Body of pancreas (tissue), 4 donors: ENCODE results near the gene SGO1. TPM values are rescaled to one million over a fixed set of nuclear protein-coding genes. Genes with fewer than 3 reads are reported as not detected.

ENCODE experiments used
- ATAC-seq: fragments of 150-250 bp; one replicate; pipeline ENCODE4 v1.9.1; 2016
- DNase-seq, 4 donors: peaks; one replicate each; pipeline ENCODE4 v3.0.0-alpha.2; 2019
- H3K27ac ChIP-seq, 4 donors: fragments of 200-600 bp; sonication (generic); 1 replicate in 3 of 4; 2 replicates in 1 of 4; pipeline versions ENCODE4 v1.5.1 to v1.6.1; 2016 to 2019; ENCODE audit warnings: mild to moderate bottlenecking in 1 of 4, mixed read lengths in 1 of 4, moderate library complexity in 1 of 4
- H3K27me3 ChIP-seq, 2 donors: fragments of 200-600 bp; sonication (generic); one replicate each; pipeline ENCODE4 v1.6.0; 2016; ENCODE audit warnings: mild to moderate bottlenecking in 1 of 2
- H3K36me3 ChIP-seq, 2 donors: fragments of 200-600 bp; sonication (generic); replicated peaks in 1 of 2; 2 replicates each; pipeline ENCODE4 v1.5.1; 2016; ENCODE audit warnings: low read depth in 2 of 2; ENCODE audit not compliant: insufficient read depth in 1 of 2
- H3K4me1 ChIP-seq: fragments of 200-600 bp; sonication (generic); one replicate; pipeline ENCODE4 v1.6.0; 2016
- H3K4me3 ChIP-seq, 2 donors: fragments of 200-600 bp; sonication (generic); 1 replicate in 1 of 2; 2 replicates in 1 of 2; pipeline ENCODE4 v1.5.1; 2016 to 2019
- H3K9me3 ChIP-seq, 3 donors: fragments of 200-600 bp; sonication (generic); 1 replicate in 2 of 3; 2 replicates in 1 of 3; pipeline ENCODE4 v1.5.1; 2016
- POLR2A ChIP-seq, 3 donors: fragments of 450-650 bp; IDR thresholded peaks; one replicate each; pipeline ENCODE4 v1.6.1; 2016; ENCODE audit warnings: antibody characterized with exemption in 3 of 3, mild to moderate bottlenecking in 2 of 3
- WGBS, 2 donors: methylation state at CpG; one replicate each; pipeline ENCODE4 v1.1.5; 2017; 5-methylcytosine and 5-hydroxymethylcytosine counted together
- intact Hi-C: fragments of 100-400 bp; cut with DNase I; formaldehyde crosslinking; loops from one replicate; pipeline ENCODE4 v1.15.1; 2023
- total RNA-seq, 2 donors: library from RNA; depleted of rRNA; stranded (reverse); fragments of >200 nt; gene quantifications; one replicate each; pipeline ENCODE4 v1.1.0, GENCODE V29; 2016
- TF ChIP-seq, protein P1 (sequence below), 7 experiments: fragments of 450-650 bp in 4 of 7; fragments of 200-600 bp in 3 of 7; sonication (generic) in 3 of 7; IDR thresholded peaks; one replicate each; pipeline ENCODE4 v1.5.1; 2016 to 2019; ENCODE audit warnings: antibody characterized with exemption in 7 of 7

Gene SGO1
- total RNA-seq, 2 donors from 2014 or later, result 2.0 TPM; not detected in 1

DNA sequence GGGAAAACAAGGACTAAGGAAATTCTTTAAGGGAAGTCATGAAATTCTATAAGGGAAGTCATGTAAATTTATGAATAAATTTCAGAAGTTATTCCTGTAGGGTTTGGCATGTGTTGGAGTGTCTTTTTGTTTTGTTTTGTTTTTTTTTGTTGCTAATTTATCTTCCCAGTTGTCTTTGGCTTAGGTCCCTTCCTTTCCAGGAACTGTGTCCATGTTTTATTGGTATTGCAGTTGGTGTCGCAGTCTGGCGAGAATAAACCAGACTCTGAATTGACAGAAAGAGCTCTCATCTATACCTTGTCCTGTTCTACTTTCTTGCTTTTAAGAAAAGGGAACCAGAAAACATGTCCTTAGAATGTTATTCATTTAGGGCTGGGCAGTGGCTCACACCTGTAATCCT is 57.6 kb downstream of the SGO1 start:
- H3K36me3 ChIP-seq, result peaks cover 0 to 2% of the 10 kb centered on the region in 2 donors
- DNase-seq, result no peak
- intact Hi-C loops, result no loop called here

DNA sequence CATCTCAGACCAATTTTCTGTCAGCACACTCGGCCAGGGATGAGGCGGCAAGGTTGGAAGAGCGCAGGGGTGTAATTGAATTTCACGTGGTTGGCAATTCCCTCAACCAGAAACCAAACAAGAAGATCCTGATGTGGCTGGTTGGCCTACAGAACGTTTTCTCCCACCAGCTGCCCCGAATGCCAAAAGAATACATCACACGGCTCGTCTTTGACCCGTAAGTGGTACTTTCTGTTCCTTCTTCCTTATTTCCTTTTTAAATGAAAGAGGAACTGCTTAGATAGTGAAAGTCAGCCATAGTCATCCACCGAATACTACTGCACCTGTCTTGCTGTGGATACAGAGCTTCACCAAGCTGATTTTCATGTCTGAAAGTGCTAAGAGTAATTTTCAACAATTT is 60.1 kb downstream of the SGO1 start:
- no peak overlapping the region for H3K4me3 ChIP-seq
- no peak for TF ChIP-seq POLR2A (IDR thresholded peaks at IDR 0.05)
- TF ChIP-seq, protein P1, sequence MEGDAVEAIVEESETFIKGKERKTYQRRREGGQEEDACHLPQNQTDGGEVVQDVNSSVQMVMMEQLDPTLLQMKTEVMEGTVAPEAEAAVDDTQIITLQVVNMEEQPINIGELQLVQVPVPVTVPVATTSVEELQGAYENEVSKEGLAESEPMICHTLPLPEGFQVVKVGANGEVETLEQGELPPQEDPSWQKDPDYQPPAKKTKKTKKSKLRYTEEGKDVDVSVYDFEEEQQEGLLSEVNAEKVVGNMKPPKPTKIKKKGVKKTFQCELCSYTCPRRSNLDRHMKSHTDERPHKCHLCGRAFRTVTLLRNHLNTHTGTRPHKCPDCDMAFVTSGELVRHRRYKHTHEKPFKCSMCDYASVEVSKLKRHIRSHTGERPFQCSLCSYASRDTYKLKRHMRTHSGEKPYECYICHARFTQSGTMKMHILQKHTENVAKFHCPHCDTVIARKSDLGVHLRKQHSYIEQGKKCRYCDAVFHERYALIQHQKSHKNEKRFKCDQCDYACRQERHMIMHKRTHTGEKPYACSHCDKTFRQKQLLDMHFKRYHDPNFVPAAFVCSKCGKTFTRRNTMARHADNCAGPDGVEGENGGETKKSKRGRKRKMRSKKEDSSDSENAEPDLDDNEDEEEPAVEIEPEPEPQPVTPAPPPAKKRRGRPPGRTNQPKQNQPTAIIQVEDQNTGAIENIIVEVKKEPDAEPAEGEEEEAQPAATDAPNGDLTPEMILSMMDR (IDR thresholded peaks at IDR 0.05), result no peak
- H3K4me1 ChIP-seq, result no peaks in the 10 kb centered on the region
- peaks cover 0 to 4% of the 10 kb centered on the region in 2 donors for H3K36me3 ChIP-seq
- H3K9me3 ChIP-seq, result no peaks in the 10 kb centered on the region
- H3K27ac ChIP-seq, result no peak overlapping the region
- ATAC-seq, result no peak
- no peaks in the 10 kb centered on the region for H3K27me3 ChIP-seq
- 74 to 79% methylated on average over 10 of the region's 10 CpGs for WGBS, 2 donors
- intact Hi-C loops, result no loop called here
- peak in 1 of 4 donors; percentile 27 for DNase-seq

More for the DNA sequence above, 57.6 kb downstream of the SGO1 start:
- WGBS, 2 donors, result 81 to 91% methylated on average over 2 of the region's 2 CpGs
- no peak overlapping the region for H3K4me3 ChIP-seq
- no peak for ATAC-seq
- H3K27me3 ChIP-seq, result no peaks in the 10 kb centered on the region
- no peak for TF ChIP-seq POLR2A (IDR thresholded peaks at IDR 0.05)
- TF ChIP-seq, protein P1 (IDR thresholded peaks at IDR 0.05), result no peak
- H3K9me3 ChIP-seq, result no peaks in the 10 kb centered on the region
- no peak overlapping the region for H3K27ac ChIP-seq
- H3K4me1 ChIP-seq, result no peaks in the 10 kb centered on the region

DNA sequence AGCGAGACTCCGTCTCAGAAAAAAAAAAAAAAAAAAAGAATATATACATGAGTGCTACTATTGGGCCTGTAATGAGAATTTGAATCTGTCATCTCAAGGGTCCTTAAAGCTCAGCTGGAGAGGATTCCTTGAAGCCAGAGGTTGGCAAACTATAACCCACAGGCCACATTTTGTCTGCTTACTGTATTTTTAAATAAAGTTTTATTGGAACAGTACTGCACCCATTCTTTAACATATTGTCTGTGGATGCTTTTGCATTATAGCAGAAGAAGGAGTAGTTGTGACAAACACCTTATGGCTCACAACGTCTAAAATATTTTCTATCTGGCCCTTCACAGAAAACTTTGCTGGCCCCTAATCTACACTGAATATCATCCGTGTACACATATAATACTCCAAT is 60.7 kb downstream of the SGO1 start:
- Histone ChIP-seq H3K4me1 (no peaks in the 10 kb centered on the region), H3K4me3 (no peak overlapping the region), H3K9me3 (no peaks in the 10 kb centered on the region), H3K36me3 (peaks cover 0 to 6% of the 10 kb centered on the region in 2 donors), H3K27ac (no peak overlapping the region), H3K27me3 (no peaks in the 10 kb centered on the region)
- WGBS, 2 donors, result 92 to 97% methylated on average over 4 of the region's 4 CpGs
- ATAC-seq (no peak), DNase-seq (no peak)
- TF ChIP-seq, protein P1 (IDR thresholded peaks at IDR 0.05), result no peak
- no peak for TF ChIP-seq POLR2A (IDR thresholded peaks at IDR 0.05)
- intact Hi-C loops, result no loop called here

GRCh38 chr3:20123131-20123652 is 62.8 kb downstream of the SGO1 start:
- TF ChIP-seq POLR2A (IDR thresholded peaks at IDR 0.05), result no peak
- TF ChIP-seq, protein P1 (IDR thresholded peaks at IDR 0.05), result no peak
- no peak overlapping the region for H3K4me3 ChIP-seq
- 93 to 95% methylated on average over 2 of the region's 2 CpGs for WGBS, 2 donors
- no peaks in the 10 kb centered on the region for H3K27me3 ChIP-seq
- no peak for ATAC-seq
- H3K36me3 ChIP-seq, result peaks cover 0 to 7% of the 10 kb centered on the region in 2 donors
- H3K27ac ChIP-seq, result no peak overlapping the region
- no peaks in the 10 kb centered on the region for H3K4me1 ChIP-seq
- DNase-seq, result no peak
- intact Hi-C loops, result no loop called here
- H3K9me3 ChIP-seq, result no peaks in the 10 kb centered on the region

DNA sequence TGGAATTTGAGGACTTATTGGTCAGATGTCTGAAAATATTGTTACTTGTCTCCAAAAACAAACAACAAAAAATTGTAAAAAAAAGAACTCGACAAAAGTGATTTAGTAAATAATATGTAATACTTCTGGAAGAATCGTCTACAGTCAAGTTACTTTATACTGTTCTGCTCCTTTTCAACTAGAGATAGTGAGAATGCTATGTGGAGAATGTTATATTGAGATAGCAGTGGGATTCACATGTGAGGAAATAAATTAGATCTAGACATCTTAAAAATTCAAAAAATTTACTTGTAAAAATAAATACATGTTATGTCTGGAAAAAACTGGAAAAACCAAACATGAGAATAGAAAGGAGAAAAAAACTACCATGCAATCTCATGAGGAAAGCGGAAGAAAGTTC is 64.9 kb downstream of the SGO1 start:
- H3K27me3 ChIP-seq, result no peaks in the 10 kb centered on the region
- WGBS, 2 donors, result 87 to 93% methylated on average over 3 of the region's 3 CpGs
- H3K9me3 ChIP-seq, result no peaks in the 10 kb centered on the region
- no peak overlapping the region for H3K4me3 ChIP-seq
- no peak for TF ChIP-seq POLR2A (IDR thresholded peaks at IDR 0.05)
- TF ChIP-seq, protein P1 (IDR thresholded peaks at IDR 0.05), result no peak
- intact Hi-C loops, result no loop called here
- no peak for ATAC-seq
- H3K36me3 ChIP-seq, result peaks cover 0 to 8% of the 10 kb centered on the region in 2 donors
- no peak overlapping the region for H3K27ac ChIP-seq
- no peaks in the 10 kb centered on the region for H3K4me1 ChIP-seq
- no peak for DNase-seq
